ENCODE measurements around the gene TOE1. TPM values are rescaled to one million over a fixed set of nuclear protein-coding genes. Genes with fewer than 3 reads are reported as not detected.

Gene TOE1
- total and polyA plus RNA-seq, 2 of the 8 experiments (the other 6 are each of a cell fraction or from before 2014, with no cell fraction given), result 15.2 to 25.8 TPM

- no peak overlapping the region for H2BK5ac ChIP-seq (ENCODE audit: low read depth, low read length)
- TF ChIP-seq RAD21 (IDR thresholded peaks at IDR 0.05 in 1 of 2, conservative IDR thresholded peaks at IDR 0.05 in 1 of 2; ENCODE audit: low read depth in 2 of 2, low read length in 2 of 2), result no peak
- no peak for TF ChIP-seq HDAC6 (IDR thresholded peaks at IDR 0.05; ENCODE audit: low read depth, low read length)
- TF ChIP-seq KDM5A (IDR thresholded peaks at IDR 0.05; ENCODE audit: low read length), result no peak
- TF ChIP-seq BCL11A (IDR thresholded peaks at IDR 0.05; ENCODE audit: low read depth in 2 of 2, low read length in 2 of 2), result no peak
- TF ChIP-seq SIRT6 (IDR thresholded peaks at IDR 0.05; ENCODE audit: low read length), result no peak
- TF ChIP-seq CTBP2 (IDR thresholded peaks at IDR 0.05; ENCODE audit: borderline replicate concordance, insufficient read depth, insufficient read length, low read length), result no peak
- TF ChIP-seq EZH2 (IDR thresholded peaks at IDR 0.05; ENCODE audit: low read depth, low read length, severe bottlenecking), result no peak
- TF ChIP-seq POLR2A (IDR thresholded peaks at IDR 0.05; ENCODE audit: control extremely low read depth in 1 of 2, low read depth in 2 of 2, low read length in 2 of 2), result no peak
- no peak for TF ChIP-seq YY1 (IDR thresholded peaks at IDR 0.05; ENCODE audit: low read depth, low read length)
- no peak for TF ChIP-seq SUZ12 (IDR thresholded peaks at IDR 0.05; ENCODE audit: low read length)
- no peak for TF ChIP-seq JUN (IDR thresholded peaks at IDR 0.05; ENCODE audit: low read depth, low read length)
- TF ChIP-seq HDAC2 (IDR thresholded peaks at IDR 0.05; ENCODE audit: borderline replicate concordance in 1 of 2, low read depth in 2 of 2, low read length in 2 of 2), result no peak
- POLR2A ChIA-PET (ENCODE audit: partially characterized antibody), result interaction anchor here (0.5 to 1.7 kb wide), 2 partner anchors 35 to 232 kb away, joined by 3 to 6 read pairs; partner anchors contain the start of gene HPDL
- no peak overlapping the region for H4K5ac ChIP-seq (ENCODE audit: insufficient read length, low read depth, low read length)
- no peak overlapping the region for H3K4me3 ChIP-seq (ENCODE audit: extremely low read depth in 1 of 4, insufficient read depth in 2 of 4, low read depth in 3 of 4, low read length in 4 of 4)
- no peaks in the 10 kb centered on the region for H3K23me2 ChIP-seq (ENCODE audit: low read depth, low read length)
- no peak overlapping the region for H3K27ac ChIP-seq (ENCODE audit: low read depth, low read length)
- H3K23ac ChIP-seq (ENCODE audit: insufficient read length), result no peak overlapping the region
- no peak overlapping the region for H4K91ac ChIP-seq (replicated peaks; ENCODE audit: insufficient read length, low read length)
- no peak overlapping the region for H2BK120ac ChIP-seq (replicated peaks; ENCODE audit: low read depth, low read length)
- no peak overlapping the region for H3K9ac ChIP-seq (replicated peaks in 1 of 4; ENCODE audit: extremely low read depth in 1 of 4, low read depth in 3 of 4, low read length in 3 of 4)
- no peak overlapping the region for H3K56ac ChIP-seq (replicated peaks; ENCODE audit: insufficient read length, low read depth, low read length)
- no peaks in the 10 kb centered on the region for H3K79me2 ChIP-seq (ENCODE audit: control insufficient read depth in 1 of 2, insufficient read depth in 2 of 2, low read length in 2 of 2)
- CTCF ChIA-PET (ENCODE audit: partially characterized antibody), result interaction anchor here (0.6 to 19.1 kb wide), 7 partner anchors 9 to 277 kb away, joined by 3 to 424 read pairs (median 4); partner anchors contain the start of genes HECTD3 and UROD
- H3K4me2 ChIP-seq (ENCODE audit: insufficient read depth in 1 of 2, low read depth in 2 of 2, low read length in 2 of 2), result no peak overlapping the region
- H3K9me3 ChIP-seq (ENCODE audit: insufficient read depth in 2 of 2, low read depth in 1 of 2, low read length in 1 of 2), result no peaks in the 10 kb centered on the region
- H3K18ac ChIP-seq (ENCODE audit: extremely low read depth, low read length), result no peak overlapping the region
- H3K4ac ChIP-seq (replicated peaks; ENCODE audit: insufficient read length, low read depth, low read length), result no peak overlapping the region
- H4K20me1 ChIP-seq (replicated peaks in 1 of 2; ENCODE audit: control insufficient read depth in 1 of 2, insufficient read depth in 2 of 2, low read length in 2 of 2), result no peaks in the 10 kb centered on the region
- H2BK15ac ChIP-seq (ENCODE audit: low read length), result no peak overlapping the region
- no peaks in the 10 kb centered on the region for H3K4me1 ChIP-seq (replicated peaks in 1 of 4; ENCODE audit: control insufficient read depth in 3 of 4, insufficient read depth in 4 of 4, low read length in 3 of 4)
- H3K36me3 ChIP-seq (ENCODE audit: control insufficient read depth in 2 of 4, insufficient read depth in 4 of 4, low read length in 3 of 4), result no peaks in the 10 kb centered on the region
- H2BK12ac ChIP-seq (ENCODE audit: low read depth, low read length), result no peak overlapping the region
- FAIRE-seq, result no peak
- H3K14ac ChIP-seq (ENCODE audit: insufficient read length), result no peak overlapping the region
- no peak for DNase-seq (ENCODE audit: low read depth in 1 of 2, low spot score in 2 of 2)
- no peaks in the 10 kb centered on the region for H3K27me3 ChIP-seq (replicated peaks in 1 of 4; ENCODE audit: control insufficient read depth in 3 of 4, extremely low read depth in 1 of 4, insufficient read depth in 3 of 4, low read length in 3 of 4)
- no peak overlapping the region for H2AK5ac ChIP-seq (ENCODE audit: low read depth, low read length)
- 86% methylated on average over 2 of the region's 2 CpGs; no CpG with 5 or more reads in 1 of the 2 experiments for WGBS, 2 experiments (ENCODE audit: extremely low coverage in 1 of 2, insufficient coverage in 1 of 2, insufficient read length in 1 of 2, insufficient replicate concordance in 2 of 2, low coverage in 1 of 2, low lambda C conversion rate in 2 of 2, missing lambda C conversion rate in 1 of 2)
- no peak overlapping the region for H2BK20ac ChIP-seq (ENCODE audit: low read length)
- H3K79me1 ChIP-seq (ENCODE audit: low read depth, low read length), result no peaks in the 10 kb centered on the region
- H4K8ac ChIP-seq (ENCODE audit: extremely low read depth, insufficient read depth, low read length), result no peak overlapping the region
- H2AFZ ChIP-seq (ENCODE audit: low read length), result no peak overlapping the region
These were observed 48.3 kb upstream of the TOE1 start for GRCh38 chr1:45291716-45292115.
